ENCODE data around the gene DLGAP1.
"Not testable (repeated sequence)": the region's sequence is repeated elsewhere in the genome, so short reads cannot be mapped to it uniquely, and the experiment has no call there.

Gene DLGAP1

GRCh38 chr18:3655254-3656050 is 799.7 kb downstream of the DLGAP1 start:
- DNase-seq (ENCODE audit: low spot score): no peak

GRCh38 chr18:3654442-3655253 is 800.5 kb downstream of the DLGAP1 start:
- DNase-seq (ENCODE audit: low spot score): no peak

GRCh38 chr18:3653851-3654441 is 801.2 kb downstream of the DLGAP1 start:
- DNase-seq (ENCODE audit: low spot score): no peak

GRCh38 chr18:3653263-3653850 is 801.8 kb downstream of the DLGAP1 start:
- no peak for DNase-seq (ENCODE audit: low spot score)

GRCh38 chr18:3652380-3653262 is 802.5 kb downstream of the DLGAP1 start:
- DNase-seq (ENCODE audit: low spot score): no peak

GRCh38 chr18:3651266-3651665 is 803.8 kb downstream of the DLGAP1 start:
- DNase-seq (ENCODE audit: low spot score): no peak

- DNase-seq (ENCODE audit: low spot score): not testable (repeated sequence)
Observed at GRCh38 chr18:3650521-3651042, 804.5 kb downstream of the DLGAP1 start.

GRCh38 chr18:3649633-3650426 is 805.3 kb downstream of the DLGAP1 start:
- no peak for DNase-seq (ENCODE audit: low spot score)

- no peak for DNase-seq (ENCODE audit: low spot score)
Observed at GRCh38 chr18:3649135-3649632, 805.9 kb downstream of the DLGAP1 start.

- no peak for DNase-seq (ENCODE audit: low spot score)
Observed at GRCh38 chr18:3648641-3649040, 806.5 kb downstream of the DLGAP1 start.

- DNase-seq (ENCODE audit: low spot score): no peak
Observed at GRCh38 chr18:3648200-3648599, 806.9 kb downstream of the DLGAP1 start.

- DNase-seq (ENCODE audit: low spot score): no peak
Observed at GRCh38 chr18:3647636-3648035, 807.5 kb downstream of the DLGAP1 start.

GRCh38 chr18:3645384-3646156 is 809.5 kb downstream of the DLGAP1 start:
- DNase-seq (ENCODE audit: low spot score): no peak

GRCh38 chr18:3634250-3634939 is 820.7 kb downstream of the DLGAP1 start:
- no peak for DNase-seq (ENCODE audit: low spot score)

GRCh38 chr18:3631887-3632286 is 823.2 kb downstream of the DLGAP1 start:
- no peak for DNase-seq (ENCODE audit: low spot score)

- no peak for DNase-seq (ENCODE audit: low spot score)
Observed at GRCh38 chr18:3626929-3627458, 828.1 kb downstream of the DLGAP1 start.

- DNase-seq (ENCODE audit: low spot score): no peak
Observed at GRCh38 chr18:3625742-3626091, 829.4 kb downstream of the DLGAP1 start.

GRCh38 chr18:3624935-3625741 is 830.0 kb downstream of the DLGAP1 start:
- peak; percentile 80 for DNase-seq (ENCODE audit: low spot score)

Measured in CD4-positive, alpha-beta T cell treated with Interleukin-2 at 100 ng/mL for 4 hours (primary cell).